Prostate gland (tissue), 2 donors: ENCODE data around the gene UNC5A.

Source experiments
- POLR2A ChIP-seq: fragments of 450-650 bp; IDR thresholded peaks from one replicate; pipeline ENCODE4 v1.6.1; 2016; ENCODE audit warnings: antibody characterized with exemption, mild to moderate bottlenecking
- TF ChIP-seq, protein P1 (sequence below), 4 experiments: fragments of 200-600 bp in 2 of 4; fragments of 450-650 bp in 2 of 4; sonication (generic) in 2 of 4; IDR thresholded peaks; 1 replicate in 3 of 4; 2 replicates in 1 of 4; pipeline ENCODE4 v1.5.1; 2016 to 2019; ENCODE audit warnings: antibody characterized with exemption in 4 of 4, mild to moderate bottlenecking in 2 of 4, moderate library complexity in 2 of 4

DNA sequence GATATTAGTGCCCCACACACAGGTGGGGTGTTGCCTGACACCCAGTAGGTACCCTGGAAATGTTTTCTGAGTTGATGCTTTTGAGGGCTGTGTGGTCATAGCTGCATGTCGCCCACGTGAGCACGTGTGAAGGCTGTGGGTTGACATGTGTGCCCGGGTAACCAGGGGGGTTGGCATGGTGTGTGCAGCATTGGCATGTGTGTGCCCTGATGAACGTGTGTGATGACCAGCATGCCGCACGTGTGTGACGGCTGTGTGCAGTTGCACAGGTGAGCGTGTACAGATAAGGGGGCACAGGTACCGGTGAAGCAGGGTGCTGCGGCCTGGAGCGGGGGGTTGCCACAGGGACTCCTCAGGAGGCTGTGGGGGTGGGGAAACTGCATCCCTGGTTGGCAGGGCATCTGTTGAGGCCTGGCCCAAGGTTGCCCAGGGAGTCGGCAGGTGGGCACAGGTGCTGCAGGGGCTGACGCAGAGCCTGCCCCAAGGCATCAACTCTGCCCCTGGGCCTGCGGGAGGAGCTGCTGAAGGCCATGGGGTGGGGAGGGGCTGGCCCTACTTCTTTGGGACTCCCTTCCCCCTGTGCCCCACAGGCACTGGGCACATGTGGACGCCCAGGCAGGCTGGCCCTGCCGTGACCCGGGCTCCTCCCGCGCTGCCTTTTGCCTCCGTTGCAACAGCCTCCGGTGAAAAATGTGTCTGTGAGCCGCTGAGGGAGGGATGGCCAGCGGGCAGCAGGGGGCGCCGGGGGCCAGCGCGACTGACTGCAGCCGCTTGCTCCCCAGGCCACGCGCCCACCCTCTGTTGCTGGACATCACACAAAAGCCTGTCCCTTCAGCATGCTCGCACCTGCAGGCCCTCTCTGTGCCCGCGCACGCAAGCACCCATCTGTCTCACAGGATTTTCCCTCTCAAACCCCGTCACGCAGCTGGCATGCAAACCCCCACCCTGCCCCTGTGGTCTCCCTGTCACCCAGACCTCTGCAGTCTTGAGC lies 2.2 kb downstream of the UNC5A start:
- no peak for TF ChIP-seq POLR2A
- TF ChIP-seq, protein P1, sequence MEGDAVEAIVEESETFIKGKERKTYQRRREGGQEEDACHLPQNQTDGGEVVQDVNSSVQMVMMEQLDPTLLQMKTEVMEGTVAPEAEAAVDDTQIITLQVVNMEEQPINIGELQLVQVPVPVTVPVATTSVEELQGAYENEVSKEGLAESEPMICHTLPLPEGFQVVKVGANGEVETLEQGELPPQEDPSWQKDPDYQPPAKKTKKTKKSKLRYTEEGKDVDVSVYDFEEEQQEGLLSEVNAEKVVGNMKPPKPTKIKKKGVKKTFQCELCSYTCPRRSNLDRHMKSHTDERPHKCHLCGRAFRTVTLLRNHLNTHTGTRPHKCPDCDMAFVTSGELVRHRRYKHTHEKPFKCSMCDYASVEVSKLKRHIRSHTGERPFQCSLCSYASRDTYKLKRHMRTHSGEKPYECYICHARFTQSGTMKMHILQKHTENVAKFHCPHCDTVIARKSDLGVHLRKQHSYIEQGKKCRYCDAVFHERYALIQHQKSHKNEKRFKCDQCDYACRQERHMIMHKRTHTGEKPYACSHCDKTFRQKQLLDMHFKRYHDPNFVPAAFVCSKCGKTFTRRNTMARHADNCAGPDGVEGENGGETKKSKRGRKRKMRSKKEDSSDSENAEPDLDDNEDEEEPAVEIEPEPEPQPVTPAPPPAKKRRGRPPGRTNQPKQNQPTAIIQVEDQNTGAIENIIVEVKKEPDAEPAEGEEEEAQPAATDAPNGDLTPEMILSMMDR (IDR thresholded peaks at IDR 0.05): peak in 3 of 4 experiments; percentile 20 to 27 (median 21)
